ENCODE results near the gene WDR64. TPM values are rescaled to one million over a fixed set of nuclear protein-coding genes. Genes with fewer than 3 reads are reported as not detected.
A peak's percentile ranks its signal among the peaks of the same experiment; 100 is the strongest.

WDR64 gene
- total RNA-seq, 1 experiment from 2014 or later: not detected

DNA sequence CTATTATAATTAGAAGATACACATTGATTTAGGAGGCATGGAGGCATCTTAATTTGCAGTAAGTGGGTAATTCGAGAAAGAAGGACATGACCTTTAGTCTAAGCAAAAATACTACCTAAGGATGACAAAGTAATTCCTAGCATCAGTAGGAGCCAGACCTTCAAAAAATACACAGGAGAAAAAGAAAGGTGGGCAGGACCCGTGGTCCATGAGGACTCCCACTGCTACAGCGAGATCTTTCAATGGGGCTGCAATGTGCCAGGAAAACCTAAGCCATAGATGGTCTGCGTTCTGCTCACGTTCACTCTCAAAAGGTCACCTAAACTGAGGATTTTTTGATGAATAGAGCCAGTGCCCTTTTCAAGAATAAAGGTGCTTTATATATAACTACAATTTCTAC lies 185.3 kb downstream of the WDR64 start:
- DNase-seq (ENCODE audit: low read depth): no peak

DNA sequence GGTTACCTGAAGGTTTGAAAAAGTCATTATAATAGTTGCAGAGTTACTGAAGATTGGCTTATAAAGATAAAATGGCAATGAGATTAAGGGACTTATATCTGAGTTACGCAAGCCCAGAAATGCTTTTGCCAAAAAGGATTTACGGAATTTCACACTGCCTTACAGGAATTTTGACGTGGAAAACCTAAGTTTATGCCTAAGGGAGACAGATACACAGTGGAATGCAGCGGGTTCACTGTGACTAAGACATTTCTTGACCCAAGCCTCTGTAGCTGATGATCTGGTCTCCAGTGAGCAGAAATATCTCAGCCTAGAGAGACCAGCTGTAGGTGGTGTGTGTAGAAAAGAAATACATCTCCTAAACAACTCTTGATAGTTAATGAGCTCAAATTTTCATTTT lies 185.8 kb downstream of the WDR64 start:
- no peak for DNase-seq (ENCODE audit: low read depth)

DNA sequence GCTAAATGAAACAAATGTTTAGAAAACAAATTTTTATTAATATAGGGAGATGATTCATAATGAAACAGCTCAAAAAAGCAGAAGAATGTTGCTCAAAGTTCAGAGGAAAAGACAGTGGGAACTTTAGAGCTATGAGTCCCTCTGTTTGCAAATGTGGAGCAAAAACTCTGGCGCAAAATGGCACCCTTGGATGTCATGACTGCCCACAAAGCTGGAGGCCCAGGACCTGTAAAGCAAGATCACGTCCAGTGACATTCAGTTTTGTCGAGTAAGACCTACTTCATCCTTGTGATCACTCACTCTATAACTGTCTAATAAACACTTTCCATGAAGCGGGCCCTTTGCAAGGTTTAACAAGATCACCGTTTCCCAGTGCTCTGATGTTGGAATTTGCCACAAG lies 186.8 kb downstream of the WDR64 start:
- DNase-seq (ENCODE audit: low read depth): no peak

DNA sequence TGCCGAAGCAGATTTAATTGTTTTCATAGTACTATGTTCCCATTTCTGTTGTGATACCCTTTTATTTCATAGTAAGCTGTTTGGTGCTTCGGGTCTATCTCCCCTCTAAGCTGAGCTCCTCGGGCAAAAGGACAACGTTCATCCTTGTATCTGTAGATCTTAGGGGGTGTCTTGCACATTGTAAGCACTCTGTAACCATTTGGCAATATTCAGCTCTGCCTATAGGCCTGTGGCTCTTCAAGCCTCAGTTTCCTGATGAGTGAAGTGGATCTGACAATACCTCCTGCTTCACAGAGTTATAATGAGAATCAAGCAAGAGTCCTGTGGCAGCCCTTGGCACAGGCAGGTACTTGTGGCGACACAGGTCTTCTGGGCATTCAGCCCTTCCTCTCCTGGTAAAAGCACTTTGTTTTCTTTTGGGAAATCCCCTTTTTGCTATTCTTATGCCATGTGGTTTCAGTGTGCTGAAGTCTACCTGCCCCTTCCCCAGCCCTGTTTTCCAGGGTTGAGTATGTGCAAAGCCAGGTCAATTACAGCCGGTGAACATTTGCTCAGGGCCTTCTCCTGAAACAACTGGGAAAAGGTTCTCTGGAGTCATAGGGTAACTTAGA lies 187.4 kb downstream of the WDR64 start:
- no peak for DNase-seq (ENCODE audit: low read depth)

DNA sequence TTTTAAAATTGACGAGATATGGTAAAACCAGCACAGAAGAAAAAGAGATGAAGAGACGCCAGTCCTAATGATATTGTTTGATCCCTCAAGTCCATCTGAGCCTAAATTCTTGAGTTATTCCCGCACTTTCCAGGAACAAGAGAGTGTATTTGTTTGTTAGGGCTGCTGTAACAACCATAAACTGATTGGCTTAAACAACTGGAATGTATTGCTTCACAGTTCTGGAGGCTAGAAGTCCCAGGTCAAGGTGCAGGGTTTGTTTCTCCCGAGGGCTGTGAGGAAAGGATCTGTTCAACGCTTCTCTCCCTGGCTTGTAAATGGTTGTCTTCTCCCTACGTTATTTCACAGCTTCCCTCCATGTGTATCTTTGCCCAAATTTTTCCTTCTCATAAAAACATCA lies 188.1 kb downstream of the WDR64 start:
- DNase-seq (ENCODE audit: low read depth): no peak

DNA sequence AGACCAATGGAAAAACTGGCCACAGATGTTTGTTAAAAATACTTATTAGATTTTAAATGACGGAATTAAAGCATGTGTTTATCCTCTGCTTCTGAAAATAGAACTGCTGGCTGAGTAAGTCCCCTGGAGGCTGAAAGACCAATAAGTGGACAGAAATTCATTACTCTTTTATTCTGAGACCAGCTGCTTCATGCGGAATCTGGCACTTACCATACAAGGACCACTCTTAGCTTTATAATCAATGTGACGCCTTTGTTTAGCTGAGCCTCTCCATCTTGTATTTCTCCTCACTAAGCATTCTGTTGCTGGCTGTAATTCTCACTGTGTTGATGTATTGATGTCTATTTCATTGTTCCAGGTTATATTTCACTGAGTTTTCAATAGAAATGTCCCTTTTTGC lies 189.6 kb downstream of the WDR64 start:
- DNase-seq (ENCODE audit: low read depth): no peak

DNA sequence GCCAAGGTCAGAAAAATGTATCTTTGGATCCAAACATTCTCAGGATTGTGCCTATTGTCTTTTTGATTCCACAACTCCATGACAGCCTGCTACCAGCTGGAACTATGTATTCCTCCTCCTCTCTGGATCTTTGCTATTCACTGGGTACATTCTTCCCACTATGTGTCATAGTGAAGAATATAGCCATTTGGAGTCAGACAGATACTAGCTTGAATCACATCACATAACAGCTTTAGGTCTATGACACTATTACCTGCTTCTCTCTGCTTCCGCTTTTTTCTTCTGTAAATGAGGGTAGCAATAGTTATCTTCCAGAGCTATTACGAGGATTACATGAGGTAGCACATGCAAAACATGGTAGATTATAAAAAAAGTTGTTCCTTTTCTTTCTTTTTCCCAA lies 190.5 kb downstream of the WDR64 start:
- DNase-seq (ENCODE audit: low read depth): no peak

DNA sequence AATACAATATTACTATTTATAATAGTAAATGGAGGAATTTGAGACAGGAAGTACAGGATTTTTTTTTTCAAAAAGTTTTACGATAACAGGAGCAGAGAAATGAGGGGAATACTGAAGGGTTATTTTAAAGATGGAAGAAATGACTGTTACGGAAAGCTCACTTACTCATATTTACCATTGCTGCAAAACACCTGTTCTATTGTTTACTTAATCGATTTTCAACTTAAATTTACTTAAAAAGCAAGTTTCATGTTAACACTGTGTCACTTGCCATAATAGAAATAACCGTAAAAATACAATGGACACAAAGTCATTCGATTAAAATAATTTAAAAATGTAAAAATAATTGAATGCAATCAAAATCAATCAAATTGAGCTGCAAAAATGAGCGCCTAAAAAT lies 192.5 kb downstream of the WDR64 start:
- DNase-seq (ENCODE audit: low read depth): no peak

DNA sequence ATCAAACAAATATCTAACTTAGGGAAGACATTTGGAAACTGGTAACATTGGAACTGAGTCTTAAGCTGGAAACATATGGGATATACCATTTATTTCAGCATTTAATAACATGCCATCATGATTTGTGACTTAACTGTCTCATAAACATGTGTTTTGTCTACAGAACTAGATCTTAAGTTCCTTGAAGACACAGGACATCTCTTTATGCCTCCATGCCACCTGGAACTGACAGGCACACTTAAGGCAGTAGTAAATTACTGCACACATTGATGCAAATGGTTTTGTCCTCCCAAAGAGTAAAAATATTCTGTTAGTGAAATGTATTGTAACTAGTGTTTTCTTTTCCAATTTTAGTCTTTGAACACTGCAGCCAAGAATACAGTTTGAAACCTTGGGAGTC lies 194.3 kb downstream of the WDR64 start:
- no peak for DNase-seq (ENCODE audit: low read depth)

DNA sequence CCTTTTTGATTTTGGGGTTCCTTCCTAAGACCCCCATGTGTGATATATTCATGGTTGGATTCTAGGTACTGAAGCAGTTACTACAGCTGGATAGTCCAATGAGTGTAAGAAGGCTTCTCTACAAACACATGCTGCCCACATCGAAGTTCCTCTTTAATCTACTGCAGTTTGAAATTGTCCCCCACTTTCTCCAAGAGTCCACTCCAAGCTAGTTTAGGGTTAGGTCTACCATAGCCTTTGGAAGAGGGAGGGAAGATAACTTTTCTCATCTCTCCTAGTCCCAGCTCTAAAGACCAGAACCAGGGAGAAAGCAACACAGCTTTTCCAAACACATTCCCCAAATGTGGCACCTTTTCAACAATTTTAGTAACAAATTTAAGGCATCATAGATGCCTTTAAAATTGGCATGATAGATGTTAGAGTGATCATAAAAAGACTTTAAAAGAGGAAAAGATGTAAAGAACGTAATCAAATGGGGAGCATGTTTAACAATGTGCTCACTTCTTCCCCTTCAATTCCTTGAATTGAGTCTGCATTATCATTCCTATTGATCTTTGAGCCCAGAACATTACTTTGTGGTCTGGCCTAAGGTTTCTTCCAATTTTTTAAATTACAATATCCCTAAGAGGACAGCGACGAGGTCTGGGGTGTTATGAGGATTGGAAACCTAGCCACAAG lies 194.9 kb downstream of the WDR64 start:
- DNase-seq (ENCODE audit: low read depth): no peak

DNA sequence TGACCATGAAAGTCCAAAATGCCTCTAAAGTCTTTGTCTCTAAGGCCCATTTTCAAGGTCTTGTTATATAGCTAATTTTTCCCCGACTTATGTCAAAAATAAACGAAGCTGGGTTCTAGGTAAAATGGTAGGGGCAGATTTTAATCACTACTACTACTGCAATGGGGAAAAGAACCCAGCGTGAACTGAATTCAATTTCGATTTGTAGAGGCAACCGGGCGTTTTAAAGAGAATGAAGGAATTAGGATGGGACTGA lies 195.4 kb downstream of the WDR64 start:
- DNase-seq (ENCODE audit: low read depth): no peak

DNA sequence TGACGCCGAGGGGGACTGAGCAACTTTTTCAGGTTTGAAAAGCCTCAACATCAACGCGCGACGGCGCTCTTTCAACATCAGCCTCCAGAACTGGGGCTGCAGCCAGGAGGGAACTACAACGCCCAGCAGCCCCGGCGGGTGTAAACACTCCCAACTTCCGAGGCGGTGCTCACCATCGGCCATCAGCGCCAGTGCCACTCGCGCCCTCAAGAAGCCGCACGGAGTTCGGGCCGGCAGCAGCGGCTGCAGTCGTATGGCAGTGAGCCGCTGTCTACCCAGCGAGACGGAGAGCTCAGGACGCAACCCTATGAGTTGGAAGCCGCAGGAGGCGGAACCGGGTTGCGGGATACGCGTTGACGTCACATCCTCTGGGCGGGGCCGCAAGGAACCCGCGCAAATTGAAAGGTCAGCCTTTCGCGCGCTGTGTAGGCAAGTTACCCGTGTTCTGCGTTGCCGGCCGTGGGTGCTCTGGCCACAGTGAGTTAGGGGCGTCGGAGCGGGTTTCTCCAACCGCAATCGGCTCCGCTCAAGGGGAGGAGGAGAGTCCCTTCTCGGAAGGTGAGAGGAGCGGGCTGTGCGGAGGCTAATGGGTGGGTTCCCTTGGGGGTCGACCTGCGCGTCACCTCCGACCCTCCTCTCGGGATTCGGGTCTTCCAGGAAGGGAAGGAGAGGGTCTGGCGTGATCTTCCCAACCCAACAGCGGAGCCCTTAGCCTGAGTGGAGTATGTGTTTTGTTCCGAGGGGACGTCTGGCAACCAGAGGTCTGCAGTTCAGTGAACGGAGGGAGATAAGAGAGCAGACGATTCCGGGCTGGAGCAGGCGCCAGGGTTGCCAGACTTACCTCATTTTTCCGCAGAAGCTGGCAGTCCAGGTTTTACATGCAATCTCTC lies 196.0 kb downstream of the WDR64 start, which contains the start of gene EXO1:
Gene EXO1 (plus strand): TSS at position 409 of the 890 bp plus-strand sequence. CDS start 2,222 bp downstream, outside the sequence.
- peak; percentile 95 for DNase-seq (ENCODE audit: low read depth)

DNA sequence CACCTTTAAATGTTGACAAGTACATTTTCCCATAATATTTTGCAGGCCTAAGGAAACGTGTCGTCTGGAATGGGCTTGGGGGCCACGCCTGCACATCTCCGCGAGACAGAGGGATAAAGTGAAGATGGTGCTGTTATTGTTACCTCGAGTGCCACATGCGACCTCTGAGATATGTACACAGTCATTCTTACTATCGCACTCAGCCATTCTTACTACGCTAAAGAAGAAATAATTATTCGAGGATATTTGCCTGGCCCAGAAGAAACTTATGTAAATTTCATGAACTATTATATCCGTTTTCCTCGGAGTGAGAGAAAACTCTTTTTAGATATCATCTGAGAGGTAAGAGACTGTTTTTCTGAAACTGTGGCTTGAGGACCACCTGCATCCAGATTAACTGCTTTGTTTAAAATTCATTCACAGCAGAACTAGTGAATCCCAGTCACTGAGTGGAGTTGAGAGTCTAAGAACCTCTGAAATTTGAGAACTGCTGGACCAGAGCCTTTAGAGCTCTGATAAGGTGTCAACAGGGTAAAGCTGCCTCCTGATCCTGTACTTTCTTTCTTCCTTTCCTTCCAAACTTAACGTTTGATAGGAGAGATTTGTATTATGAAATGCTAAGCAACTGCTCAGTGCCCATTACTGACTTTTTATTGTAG lies 196.7 kb downstream of the WDR64 start:
- DNase-seq (ENCODE audit: low read depth): no peak

DNA sequence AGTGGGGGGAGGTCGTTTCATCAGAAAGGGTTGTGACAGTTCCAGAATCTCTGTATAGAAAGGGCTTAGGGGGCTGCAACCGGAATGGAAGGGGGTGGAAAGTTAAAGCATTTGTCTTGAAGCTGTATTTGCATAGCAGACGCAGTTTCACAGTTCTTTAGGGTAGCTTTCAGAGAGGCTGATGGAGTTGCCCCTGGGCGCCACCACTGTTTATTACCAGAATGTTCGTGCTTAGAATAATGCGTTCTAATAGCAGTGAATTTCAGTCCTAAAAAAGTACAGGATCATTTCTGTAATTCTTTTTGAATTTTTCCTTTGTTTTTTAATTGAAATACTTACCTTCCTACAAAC lies 197.2 kb downstream of the WDR64 start:
- no peak for DNase-seq (ENCODE audit: low read depth)

Other genes with a start within 250 kb of the WDR64 start
- gene FH, start 132.5 kb upstream of the WDR64 start, total RNA-seq (2014; rRNA removed; shearing (Covaris generic)): 103 and 104 TPM in 2 replicates
- gene KMO, start 119.9 kb upstream of the WDR64 start, total RNA-seq (2014; rRNA removed; shearing (Covaris generic)): 0.17 and 17.1 TPM in 2 replicates
- 11.8 and 14.6 TPM in 2 replicates for gene CHML, start 11.9 kb upstream of the WDR64 start, total RNA-seq (2014; rRNA removed; shearing (Covaris generic))
- 44.6 and 48.8 TPM in 2 replicates for gene OPN3, start 11.9 kb upstream of the WDR64 start, total RNA-seq (2014; rRNA removed; shearing (Covaris generic))
- gene EXO1, start 195.9 kb downstream of the WDR64 start, total RNA-seq (2014; rRNA removed; shearing (Covaris generic)): 54.2 and 67.1 TPM in 2 replicates

All from Daoy (cell line).